Endothelial cell of umbilical vein (primary cell): Measurements from ENCODE around the gene P3H1. TPM values are rescaled to one million over a fixed set of nuclear protein-coding genes. Genes with fewer than 3 reads are reported as not detected.

ENCODE experiments used
- BruUV-seq: library from RNA; stranded (reverse); fragments of 400-500 nt; replicated peaks from 2 replicates; lab custom pipeline; 2021; lab: Mats Ljungman, UMichigan
- CTCF ChIA-PET: fragments of 300-600, 350-600 bp; sonication (Branson Sonifier 250); formaldehyde crosslinking; loops from one replicate; lab custom pipeline; 2021; ENCODE audit warnings: antibody characterized with exemption, inconsistent platforms; lab: Charles Lee
- POLR2A ChIA-PET: fragments of 300-600, 350-600 bp; sonication (Branson Sonifier 250); formaldehyde crosslinking; loops from one replicate; lab custom pipeline; 2021; ENCODE audit warnings: antibody characterized with exemption, inconsistent platforms; lab: Charles Lee
- DNase-seq: peaks from one replicate; pipeline ENCODE4 v3.0.0-alpha.2; 2011; ENCODE audit warnings: low read depth, low spot score
- FAIRE-seq: peaks from 2 replicates; lab custom pipeline; 2011; peaks lifted over from hg19 to GRCh38; lab: Jason Lieb, UNC
- H2AFZ ChIP-seq: 2 replicates; pipeline ENCODE4 v1.6.0; 2012; ENCODE audit warnings: low read depth, low read length, control low read depth, inconsistent platforms
- H3K27ac ChIP-seq: 2 replicates; pipeline ENCODE4 v1.5.1; 2011; ENCODE audit warnings: low read depth, mild to moderate bottlenecking, control low read depth, low read length, moderate library complexity; ENCODE audit not compliant: insufficient read depth
- H3K27me3 ChIP-seq, 2 experiments: 2 replicates each; pipeline versions ENCODE4 v1.6.0 to v1.6.1; 2011; ENCODE audit warnings: low read length in 2 of 2, mixed read lengths in 1 of 2; ENCODE audit not compliant: control insufficient read depth in 2 of 2, insufficient read depth in 2 of 2
- H3K36me3 ChIP-seq, 2 experiments: 2 replicates in 1 of 2; 3 replicates in 1 of 2; pipeline ENCODE4 v1.5.1; 2011; ENCODE audit warnings: low read length in 2 of 2, mild to moderate bottlenecking in 1 of 2, moderate library complexity in 1 of 2; ENCODE audit not compliant: control insufficient read depth in 2 of 2, insufficient read depth in 2 of 2; ENCODE audit errors: extremely low read depth in 1 of 2
- H3K4me1 ChIP-seq: 3 replicates; pipeline ENCODE4 v1.5.1; 2011; ENCODE audit warnings: mild to moderate bottlenecking, low read length; ENCODE audit not compliant: control insufficient read depth, insufficient read depth; ENCODE audit errors: extremely low read depth
- H3K4me2 ChIP-seq: 2 replicates; pipeline ENCODE4 v1.6.1; 2011; ENCODE audit warnings: low read length, control low read depth, mixed read lengths; ENCODE audit not compliant: insufficient read depth
- H3K4me3 ChIP-seq, 3 experiments: fragments of 200-600 bp in 1 of 3; sonication (generic), shearing (Covaris generic) in 1 of 3; replicated peaks in 1 of 3; 2 replicates each; pipeline ENCODE4 v1.5.1; 2011 to 2016; ENCODE audit warnings: control low read depth in 3 of 3, low read length in 3 of 3, mild to moderate bottlenecking in 2 of 3, inconsistent platforms in 1 of 3, low read depth in 1 of 3, moderate library complexity in 1 of 3; ENCODE audit not compliant: insufficient read depth in 1 of 3
- H3K79me2 ChIP-seq: 2 replicates; pipeline ENCODE4 v1.6.0; 2012; ENCODE audit warnings: low read length, inconsistent platforms; ENCODE audit not compliant: control insufficient read depth, insufficient read depth
- H3K9ac ChIP-seq: replicated peaks from 2 replicates; pipeline ENCODE3; 2011; ENCODE audit warnings: low read length, control low read depth; ENCODE audit not compliant: insufficient read depth; ENCODE audit errors: extremely low read depth
- H3K9me1 ChIP-seq: replicated peaks from 3 replicates; pipeline ENCODE4 v1.6.0; 2011; ENCODE audit warnings: mild to moderate bottlenecking, low read length; ENCODE audit not compliant: control insufficient read depth, insufficient read depth; ENCODE audit errors: extremely low read depth
- H3K9me3 ChIP-seq: replicated peaks from 2 replicates; pipeline ENCODE4 v1.5.1; 2012; ENCODE audit warnings: low read length, inconsistent platforms; ENCODE audit not compliant: control insufficient read depth, insufficient read depth
- H4K20me1 ChIP-seq: replicated peaks from 2 replicates; pipeline ENCODE3; 2011; ENCODE audit warnings: mild to moderate bottlenecking, low read length; ENCODE audit not compliant: control insufficient read depth, insufficient read depth; ENCODE audit errors: extremely low read depth
- CTCF ChIP-seq, 2 donors: IDR thresholded peaks; 1 replicate in 1 of 2; 2 replicates in 1 of 2; pipeline ENCODE4 v1.5.1; 2011; ENCODE audit warnings: low read length in 2 of 2, mild to moderate bottlenecking in 2 of 2, moderate library complexity in 2 of 2, control low read depth in 1 of 2, inconsistent platforms in 1 of 2, low read depth in 1 of 2; ENCODE audit not compliant: insufficient read depth in 1 of 2; ENCODE audit errors: extremely low read depth in 1 of 2
- EZH2 ChIP-seq: IDR thresholded peaks from 2 replicates; pipeline ENCODE4 v1.6.1; 2012; ENCODE audit warnings: borderline replicate concordance, low read depth, mild to moderate bottlenecking, moderate library complexity, low read length, inconsistent platforms; ENCODE audit not compliant: severe bottlenecking
- FOS ChIP-seq: IDR thresholded peaks from 2 replicates; pipeline ENCODE4 v1.6.1; 2011; ENCODE audit warnings: mild to moderate bottlenecking, low read length, moderate library complexity, borderline replicate concordance; ENCODE audit not compliant: insufficient read depth
- GATA2 ChIP-seq: IDR thresholded peaks from 2 replicates; pipeline ENCODE4 v1.7.0; 2011; ENCODE audit warnings: low read depth, mild to moderate bottlenecking, moderate library complexity, mixed read lengths, low read length; ENCODE audit not compliant: insufficient read length, insufficient read depth
- JUN ChIP-seq: IDR thresholded peaks from 2 replicates; pipeline ENCODE4 v1.6.1; 2011; ENCODE audit warnings: borderline replicate concordance, low read depth; ENCODE audit not compliant: insufficient read length, insufficient read depth
- MAX ChIP-seq: IDR thresholded peaks from 2 replicates; pipeline ENCODE4 v1.6.1; 2011; ENCODE audit not compliant: insufficient read depth, insufficient read length
- MYC ChIP-seq: IDR thresholded peaks from one replicate; pipeline ENCODE4 v1.6.1; 2011; ENCODE audit warnings: mild to moderate bottlenecking, low read depth, low read length
- POLR2A ChIP-seq: IDR thresholded peaks from 2 replicates; pipeline ENCODE4 v1.6.1; 2012; ENCODE audit warnings: low read depth, mild to moderate bottlenecking, control low read depth, low read length
- POLR2AphosphoS5 ChIP-seq: IDR thresholded peaks from 2 replicates; pipeline ENCODE4 v1.6.1; 2012; ENCODE audit warnings: low read depth, mild to moderate bottlenecking, control low read depth, low read length, moderate library complexity; ENCODE audit not compliant: insufficient read depth
- dilution Hi-C: fragments of 300-500 bp; cut with MboI; formaldehyde crosslinking; loops from one replicate; pipeline ENCODE4 v1.15.0; 2019; ENCODE audit warnings: low sequenced_read_pairs; ENCODE audit not compliant: extremely low pct_ligation_motif_present
- intact Hi-C: fragments of 100-400 bp; cut with micrococcal nuclease; formaldehyde crosslinking; loops from one replicate; pipeline ENCODE4 v1.10.0; 2022
- polyA plus RNA-seq, 4 experiments: library from polyadenylated mRNA; depleted of rRNA in 3 of 4; stranded (reverse) in 3 of 4; unstranded in 1 of 4; fragments of >200 nt; gene quantifications; 2 replicates each; pipeline versions ENCODE4 v1.2.1 to v1.2.3, GENCODE V29; 2011 to 2012; ENCODE audit warnings: missing spikeins in 1 of 4
- total RNA-seq: library from RNA; stranded (reverse); gene quantifications from 2 replicates; pipeline ENCODE4 v1.2.3, GENCODE V29; 2021

P3H1 gene
- total and polyA plus RNA-seq, 2 donors (not counting 3 experiments of a cell fraction or from before 2014, with no cell fraction given): 136 to 194 TPM

- intact Hi-C loops: no loop called here
- Histone ChIP-seq H3K4me3 (no peak overlapping the region), H3K36me3 (peaks cover 0 to 17% of the 10 kb centered on the region in 2 experiments), H3K9me3 (no peaks in the 10 kb centered on the region), H3K9ac (no peak overlapping the region), H3K27ac (no peak overlapping the region), H3K4me2 (no peak overlapping the region), H2AFZ (no peak overlapping the region), H4K20me1 (no peaks in the 10 kb centered on the region), H3K4me1 (no peaks in the 10 kb centered on the region), H3K79me2 (no peaks in the 10 kb centered on the region), H3K9me1 (no peaks in the 10 kb centered on the region), H3K27me3 (no peaks in the 10 kb centered on the region)
- TF ChIP-seq FOS: no peak
- TF ChIP-seq POLR2AphosphoS5: no peak
- no peak for TF ChIP-seq MAX
- no peak for TF ChIP-seq JUN
- no peak for TF ChIP-seq MYC
- no peak for TF ChIP-seq EZH2
- TF ChIP-seq GATA2: no peak
- no peak for TF ChIP-seq CTCF (IDR thresholded peaks at IDR 0.05; ENCODE audit: extremely low read depth in 1 of 2, insufficient read depth in 1 of 2, low read depth in 1 of 2, low read length in 2 of 2)
- TF ChIP-seq POLR2A: no peak
- FAIRE-seq (no peak), DNase-seq (no peak)
- dilution Hi-C loops: no loop called here
- no TSS peak for BruUV-seq
- POLR2A ChIA-PET: interaction anchor here (0.7 kb wide), 1 partner anchor 189 kb away, joined by 3 read pairs; no protein-coding TSS in a partner anchor
- CTCF ChIA-PET: interaction anchor here (1.2 to 6.1 kb wide), 2 partner anchors 10 to 165 kb away, joined by 3 to 79 read pairs; no protein-coding TSS in a partner anchor
Observed at GRCh38 chr1:42742617-42743316, 24.1 kb downstream of the P3H1 start.
